Erythroblast (primary cell): ENCODE results near the gene ARHGAP11A.

ENCODE experiments used
- GATA1 ChIP-seq: IDR thresholded peaks from 2 replicates; pipeline ENCODE4 v1.6.1; 2011; ENCODE audit warnings: low read depth, mild to moderate bottlenecking, control low read depth, low read length, moderate library complexity
- POLR2A ChIP-seq: IDR thresholded peaks from 2 replicates; pipeline ENCODE4 v1.6.1; 2011; ENCODE audit warnings: mild to moderate bottlenecking, low read length

DNA sequence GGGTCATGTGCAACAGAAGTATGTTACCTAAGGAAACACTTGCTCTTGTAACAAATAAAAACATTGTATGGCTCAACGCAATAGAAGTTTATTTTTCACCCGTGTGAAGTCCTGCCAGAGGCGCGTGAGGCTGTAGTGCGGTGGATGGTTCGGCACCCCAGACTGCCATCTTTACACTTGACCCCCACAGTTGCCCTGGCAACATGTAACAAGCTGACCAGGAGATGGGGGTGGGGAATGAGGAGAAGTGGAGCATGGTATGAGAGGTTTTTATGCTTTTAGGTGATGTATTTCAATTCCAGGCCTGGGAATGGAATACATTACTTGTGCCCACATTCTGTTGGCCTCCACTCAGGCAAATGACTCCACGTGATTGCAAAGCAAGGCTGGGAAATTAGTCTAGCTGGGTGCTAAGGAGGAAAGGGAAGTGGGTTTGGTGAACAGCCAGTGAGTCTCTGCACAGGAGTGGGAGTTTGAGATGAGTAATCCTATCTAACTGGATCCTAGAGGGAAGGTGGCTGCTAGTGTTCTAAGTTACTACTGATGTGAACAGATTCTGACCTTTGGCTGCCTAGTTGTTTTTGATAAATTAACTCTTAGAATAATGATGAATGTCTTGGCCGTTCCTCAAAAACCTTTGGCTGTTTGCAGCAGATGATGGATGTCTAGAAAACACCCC, 68.7 kb downstream of the ARHGAP11A start:
- TF ChIP-seq POLR2A (no peak), GATA1 (no peak)
